ENCODE results near the gene BRD1.

DNA sequence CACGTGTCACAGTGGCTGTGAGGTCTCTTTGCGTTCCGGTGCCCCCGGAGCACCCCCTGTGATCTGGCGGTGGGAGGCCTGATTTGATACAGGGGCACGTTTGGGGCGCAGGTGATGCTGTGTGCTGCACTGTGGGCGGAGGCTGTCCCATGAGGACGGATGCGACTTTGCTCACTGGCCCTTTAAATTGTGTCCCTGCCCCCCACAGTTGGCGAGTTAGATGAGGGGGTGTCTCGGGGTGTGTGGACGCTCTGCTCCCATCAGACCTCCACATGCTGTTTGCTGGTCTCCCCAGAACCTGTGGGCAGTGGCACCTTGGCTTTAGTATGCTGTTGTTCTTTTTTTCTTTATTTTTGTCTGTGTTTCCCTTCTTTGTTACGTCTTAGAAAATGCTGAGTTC lies 31.2 kb upstream of the BRD1 start:
- TF ChIP-seq EZH2phosphoT487 (IDR thresholded peaks at IDR 0.05; ENCODE audit: borderline replicate concordance) (no peak), SP1 (IDR thresholded peaks at IDR 0.05; ENCODE audit: low read depth) (no peak), POLR2A (IDR thresholded peaks at IDR 0.05; ENCODE audit: borderline replicate concordance, extremely low read depth, insufficient read depth, insufficient read length) (no peak)
- TF ChIP-seq, protein P1, sequence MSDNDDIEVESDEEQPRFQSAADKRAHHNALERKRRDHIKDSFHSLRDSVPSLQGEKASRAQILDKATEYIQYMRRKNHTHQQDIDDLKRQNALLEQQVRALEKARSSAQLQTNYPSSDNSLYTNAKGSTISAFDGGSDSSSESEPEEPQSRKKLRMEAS (IDR thresholded peaks at IDR 0.05), result no peak
